Right lobe of liver (tissue), 6 donors: ENCODE measurements around the gene SUPT4H1. TPM values are rescaled to one million over a fixed set of nuclear protein-coding genes. Genes with fewer than 3 reads are reported as not detected.
A peak's percentile ranks its signal among the peaks of the same experiment; 100 is the strongest.

ENCODE experiments used
- ATAC-seq, 4 donors: fragments of 200-7000 bp; cut with Tn5 transposase; one replicate each; pipeline ENCODE4 v1.9.1; 2020; ENCODE audit warnings: mild to moderate bottlenecking in 4 of 4, moderate library complexity in 4 of 4
- DNase-seq, 3 donors: peaks; one replicate each; pipeline ENCODE4 v3.0.0-alpha.2; 2020
- H3K27ac ChIP-seq, 3 donors: fragments of 200-600 bp; one replicate each; pipeline ENCODE4 v1.8.0; 2022
- H3K27me3 ChIP-seq, 2 donors: fragments of 200-600 bp; one replicate each; pipeline ENCODE4 v1.8.0; 2022
- H3K36me3 ChIP-seq, 4 donors: fragments of 200-600 bp; sonication (generic) in 1 of 4; one replicate each; pipeline versions ENCODE4 v1.5.1 to v1.8.0; 2017 to 2022; ENCODE audit warnings: control low read depth in 1 of 4
- H3K4me1 ChIP-seq, 4 donors: fragments of 200-600 bp; sonication (generic) in 1 of 4; one replicate each; pipeline versions ENCODE4 v1.5.1 to v1.8.0; 2017 to 2022; ENCODE audit warnings: control low read depth in 1 of 4
- H3K4me3 ChIP-seq, 3 donors: fragments of 200-600 bp; one replicate each; pipeline ENCODE4 v1.8.0; 2022
- H3K9me3 ChIP-seq, 4 donors: fragments of 200-600 bp; sonication (generic) in 1 of 4; one replicate each; pipeline versions ENCODE4 v1.5.1 to v1.8.0; 2017 to 2022; ENCODE audit warnings: control low read depth in 1 of 4
- POLR2A ChIP-seq: fragments of 450-650 bp; IDR thresholded peaks from one replicate; pipeline ENCODE4 v1.6.1; 2017; ENCODE audit warnings: antibody characterized with exemption, mild to moderate bottlenecking
- WGBS: methylation state at CpG from one replicate; pipeline ENCODE4 v1.1.6; 2018; ENCODE audit warnings: low coverage, low lambda C conversion rate; ENCODE audit not compliant: insufficient coverage; ENCODE audit errors: missing lambda C conversion rate; 5-methylcytosine and 5-hydroxymethylcytosine counted together
- intact Hi-C, 2 donors: fragments of 100-400 bp; cut with DNase I; formaldehyde crosslinking; loops; one replicate each; pipeline versions ENCODE4 v1.11.2 to v1.14.1; 2022
- total RNA-seq, 6 experiments: library from RNA; depleted of rRNA in 2 of 6; stranded (reverse); fragments of >200 nt in 2 of 6; fragmentation: NEBNext Ultra II Directional in 3 of 6; extraction: Animal tissue kit (Norgen Biotek cat#: 25700) in 3 of 6; gene quantifications; one replicate each; pipeline versions ENCODE4 v1.1.0 to v1.2.4, GENCODE V29; 2016 to 2023
- TF ChIP-seq, protein P1 (sequence below), 4 donors: fragments of 200-600 bp in 3 of 4; fragments of 450-650 bp in 1 of 4; IDR thresholded peaks; one replicate each; pipeline versions ENCODE4 v1.5.1 to v1.8.0; 2016 to 2022; ENCODE audit warnings: antibody characterized with exemption in 4 of 4, mild to moderate bottlenecking in 2 of 4
- donor health status: DM: no; HTN: yes; CAD: no.
- donor health status: DM: no; HTN: no; CAD: no.
- donor health status: DM: no; HTN: no; CAD: no.
- donor health status: DM: no; HTN: yes; CAD: no.
- donor health status: DM: no; HTN: yes; CAD: no.

Gene SUPT4H1
- total RNA-seq, 6 experiments from 2014 or later: 24.8 to 50.9 (median 37.0) TPM

DNA sequence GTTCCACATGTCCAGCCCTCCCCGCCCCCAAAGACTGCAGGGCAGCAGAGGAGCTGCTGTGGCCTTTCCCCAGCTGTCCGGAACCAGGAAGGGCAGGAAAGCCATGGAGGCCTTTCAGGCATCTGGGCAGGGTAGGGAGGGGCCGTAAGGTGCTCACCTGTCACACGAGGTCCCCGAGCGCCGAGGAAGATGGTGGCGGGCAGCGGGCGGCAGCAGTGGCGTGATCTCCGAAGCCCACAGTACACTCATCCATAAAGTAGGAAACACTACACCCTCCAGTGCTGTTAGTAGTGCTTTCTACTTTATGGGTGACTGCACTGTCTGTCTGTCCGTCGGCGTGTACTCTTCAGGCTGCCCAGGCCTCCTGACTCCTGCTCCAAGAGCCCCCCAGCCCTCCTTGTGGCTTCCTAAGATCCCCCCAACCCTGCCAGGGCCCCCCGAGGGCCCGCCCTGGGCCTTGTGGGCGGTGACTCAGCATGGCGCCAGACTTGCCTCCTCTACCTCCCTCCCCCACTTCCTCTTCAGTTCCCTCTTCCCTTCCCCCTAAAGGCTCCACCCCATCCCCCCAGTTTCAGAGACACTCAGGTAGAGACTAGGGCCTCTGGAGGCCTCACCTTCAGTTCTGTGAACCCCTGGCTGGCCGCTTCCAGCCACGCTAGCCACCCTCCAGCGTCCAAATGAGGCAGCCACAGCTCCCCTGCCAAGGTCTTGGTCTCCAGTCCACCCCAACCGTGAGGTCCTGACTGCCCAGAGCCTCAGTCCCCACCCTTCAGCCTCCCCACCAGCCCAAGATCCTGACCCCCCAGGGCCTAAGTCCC is 20.8 kb downstream of the SUPT4H1 start:
- Histone ChIP-seq H3K9me3 (no peaks in the 10 kb centered on the region), H3K36me3 (no peaks in the 10 kb centered on the region), H3K27me3 (no peaks in the 10 kb centered on the region), H3K4me3 (peak overlapping the region; percentile 28 to 50 (median 36)), H3K4me1 (no peaks in the 10 kb centered on the region), H3K27ac (peak overlapping the region; percentile 44 to 83 (median 63))
- intact Hi-C loops: no loop called here
- ATAC-seq: peak; percentile 22 to 45 (median 34)
- DNase-seq: peak in 2 of 3 donors; percentile 60 to 70
- TF ChIP-seq POLR2A: no peak
- TF ChIP-seq, protein P1, sequence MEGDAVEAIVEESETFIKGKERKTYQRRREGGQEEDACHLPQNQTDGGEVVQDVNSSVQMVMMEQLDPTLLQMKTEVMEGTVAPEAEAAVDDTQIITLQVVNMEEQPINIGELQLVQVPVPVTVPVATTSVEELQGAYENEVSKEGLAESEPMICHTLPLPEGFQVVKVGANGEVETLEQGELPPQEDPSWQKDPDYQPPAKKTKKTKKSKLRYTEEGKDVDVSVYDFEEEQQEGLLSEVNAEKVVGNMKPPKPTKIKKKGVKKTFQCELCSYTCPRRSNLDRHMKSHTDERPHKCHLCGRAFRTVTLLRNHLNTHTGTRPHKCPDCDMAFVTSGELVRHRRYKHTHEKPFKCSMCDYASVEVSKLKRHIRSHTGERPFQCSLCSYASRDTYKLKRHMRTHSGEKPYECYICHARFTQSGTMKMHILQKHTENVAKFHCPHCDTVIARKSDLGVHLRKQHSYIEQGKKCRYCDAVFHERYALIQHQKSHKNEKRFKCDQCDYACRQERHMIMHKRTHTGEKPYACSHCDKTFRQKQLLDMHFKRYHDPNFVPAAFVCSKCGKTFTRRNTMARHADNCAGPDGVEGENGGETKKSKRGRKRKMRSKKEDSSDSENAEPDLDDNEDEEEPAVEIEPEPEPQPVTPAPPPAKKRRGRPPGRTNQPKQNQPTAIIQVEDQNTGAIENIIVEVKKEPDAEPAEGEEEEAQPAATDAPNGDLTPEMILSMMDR (IDR thresholded peaks at IDR 0.05): no peak
- 76% methylated on average over 8 of the region's 23 CpGs for WGBS

DNA sequence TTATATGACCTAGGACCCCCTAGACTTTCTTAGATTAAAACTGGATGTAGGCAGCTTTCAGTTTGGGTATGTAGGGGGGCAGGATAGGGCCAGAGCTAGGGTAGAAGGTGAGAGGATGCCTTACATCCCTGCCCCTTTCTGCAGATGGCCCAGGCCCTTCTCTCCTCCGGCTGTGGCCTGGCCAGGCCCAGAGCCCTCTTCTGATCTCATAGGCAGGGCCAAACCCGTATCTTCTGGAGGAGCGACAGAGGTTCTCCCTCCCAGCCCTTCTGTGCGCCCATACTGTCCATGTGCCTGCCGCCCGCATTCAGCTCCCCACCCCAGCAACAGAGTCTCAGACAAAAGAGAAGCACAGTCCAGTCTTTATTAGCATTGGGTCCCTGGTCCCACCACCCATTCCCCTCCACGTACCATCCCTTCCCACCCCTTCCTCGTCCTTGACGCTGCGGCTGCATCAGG is 21.4 kb downstream of the SUPT4H1 start:
- TF ChIP-seq POLR2A: no peak
- TF ChIP-seq, protein P1 (IDR thresholded peaks at IDR 0.05): no peak
- Histone ChIP-seq H3K4me1 (no peaks in the 10 kb centered on the region), H3K9me3 (no peaks in the 10 kb centered on the region), H3K27ac (peak overlapping the region; percentile 44 to 83 (median 63)), H3K27me3 (no peaks in the 10 kb centered on the region), H3K36me3 (no peaks in the 10 kb centered on the region), H3K4me3 (peak overlapping the region; percentile 28 to 50 (median 36))
- ATAC-seq (no peak), DNase-seq (peak in 1 of 3 donors; percentile 54)
- 58% methylated on average over 6 of the region's 10 CpGs for WGBS
- intact Hi-C loops: no loop called here

DNA sequence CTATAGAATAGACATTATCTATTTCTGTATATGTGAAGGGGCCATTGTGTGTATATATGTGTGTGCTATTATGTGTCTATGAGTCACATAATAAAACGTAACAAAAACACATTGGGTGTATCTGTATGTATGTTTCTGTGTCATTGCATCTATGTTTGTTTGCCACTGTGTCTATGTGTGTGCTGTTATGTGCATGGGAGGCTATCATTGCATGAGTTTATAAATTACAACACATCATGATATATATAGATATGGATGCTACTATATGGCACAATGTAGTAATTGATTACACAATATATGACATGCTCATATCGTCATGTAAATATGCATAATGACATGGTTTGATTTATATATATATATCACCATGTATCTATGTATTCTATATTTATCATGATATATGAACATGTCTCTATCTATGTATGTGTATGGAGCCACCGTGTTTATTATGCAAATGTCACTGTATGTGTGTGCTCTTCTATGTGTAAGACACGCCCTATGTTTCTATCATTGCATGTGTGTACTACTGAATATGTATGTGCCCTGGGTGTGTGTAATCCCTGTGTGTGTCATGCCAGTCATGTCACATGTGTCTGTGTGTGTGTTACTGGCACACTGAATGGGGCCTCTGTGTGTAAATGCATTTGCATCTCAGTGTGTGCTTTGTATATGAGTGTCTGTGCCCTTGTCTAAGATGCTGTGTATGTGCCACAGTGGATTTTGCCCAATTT is 22.0 kb downstream of the SUPT4H1 start:
- WGBS: 53% methylated on average over 4 of the region's 4 CpGs
- peak overlapping the region in 2 of 3 donors; percentile 63 to 83 for H3K27ac ChIP-seq

More for the DNA sequence above, 22.0 kb downstream of the SUPT4H1 start:
- intact Hi-C loops: loop anchor here in 1 of 2 donors (10.0 kb wide), 1 partner anchor 45 kb away; no protein-coding TSS in a partner anchor
- no peak for TF ChIP-seq POLR2A
- TF ChIP-seq, protein P1 (IDR thresholded peaks at IDR 0.05): no peak
- ATAC-seq (no peak), DNase-seq (no peak)
- Histone ChIP-seq H3K36me3 (no peaks in the 10 kb centered on the region), H3K9me3 (no peaks in the 10 kb centered on the region), H3K27me3 (no peaks in the 10 kb centered on the region), H3K4me3 (peak overlapping the region; percentile 28 to 50 (median 36)), H3K4me1 (peaks cover 0 to 2% (median 0%) of the 10 kb centered on the region in 4 donors)
